Left forelimb (tissue), 1 donor: Measurements from ENCODE around the gene NRG3.
"Not testable (repeated sequence)": the region's sequence is repeated elsewhere in the genome, so short reads cannot be mapped to it uniquely, and the experiment has no call there.

Source experiments
- DNase-seq: peaks from one replicate; pipeline ENCODE4 v3.0.0-alpha.2; 2018; ENCODE audit warnings: low spot score

NRG3 gene

DNA sequence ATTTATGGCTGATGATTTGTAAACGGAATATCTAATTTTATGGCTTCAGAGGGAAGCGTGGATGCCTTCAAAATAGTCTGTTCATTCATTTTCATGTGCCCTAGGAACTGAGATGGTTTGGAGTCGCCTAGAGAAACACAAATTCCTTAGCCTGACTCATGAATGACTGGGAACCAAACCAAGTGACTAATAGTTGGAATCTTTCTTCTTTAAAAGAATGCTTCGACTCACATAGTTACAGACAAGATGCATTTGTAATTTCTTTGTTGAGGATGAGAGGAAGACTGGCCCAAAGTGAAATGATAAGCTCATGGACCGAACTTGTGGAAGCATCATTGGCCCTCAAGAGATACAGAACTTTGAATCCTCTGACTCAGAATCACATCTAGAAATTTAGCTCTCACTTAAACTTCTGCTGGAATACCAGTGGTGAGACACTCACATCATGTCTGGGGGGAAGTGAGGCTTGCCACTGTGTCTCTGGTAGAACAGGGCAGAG is 1107.2 kb downstream of the NRG3 start:
- DNase-seq = no peak

DNA sequence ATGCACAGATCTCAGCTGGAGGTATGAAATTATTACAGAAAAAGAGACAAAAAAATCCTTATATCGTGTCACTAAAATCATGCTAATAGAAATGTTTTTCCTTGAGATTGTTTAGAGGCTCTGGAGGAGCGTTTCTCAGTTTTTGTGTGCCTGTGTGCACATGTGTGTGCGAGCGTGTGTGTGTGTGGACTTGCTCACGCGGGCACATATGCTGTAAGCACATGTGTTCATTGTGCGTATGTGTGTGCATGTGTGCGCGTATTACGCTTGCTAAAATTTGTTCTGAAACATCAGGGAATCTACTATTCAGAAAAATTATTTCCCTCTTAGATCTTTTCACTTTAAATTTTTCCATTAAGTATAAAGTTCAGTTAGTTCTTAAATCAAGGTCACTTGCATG is 1111.2 kb downstream of the NRG3 start:
- no peak for DNase-seq

DNA sequence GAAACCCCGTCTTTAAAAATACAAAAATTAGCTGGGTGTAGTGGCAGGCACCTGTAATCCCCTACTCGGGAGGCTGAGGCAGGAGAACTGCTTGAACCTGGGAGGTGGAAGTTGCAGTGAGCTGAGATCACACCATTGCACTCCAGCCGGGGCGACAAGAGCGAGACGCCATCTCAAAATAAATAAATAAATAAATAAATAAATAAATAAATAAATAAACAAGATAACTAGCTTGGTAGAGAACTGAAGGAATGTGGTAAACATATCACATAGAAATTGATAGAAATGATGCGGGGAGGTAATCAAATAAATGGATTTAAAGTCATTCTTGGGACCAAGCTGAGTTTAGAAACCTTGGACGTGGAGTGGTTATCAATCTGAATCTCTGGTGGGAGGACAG is 1131.5 kb downstream of the NRG3 start:
- DNase-seq = not testable (repeated sequence)

DNA sequence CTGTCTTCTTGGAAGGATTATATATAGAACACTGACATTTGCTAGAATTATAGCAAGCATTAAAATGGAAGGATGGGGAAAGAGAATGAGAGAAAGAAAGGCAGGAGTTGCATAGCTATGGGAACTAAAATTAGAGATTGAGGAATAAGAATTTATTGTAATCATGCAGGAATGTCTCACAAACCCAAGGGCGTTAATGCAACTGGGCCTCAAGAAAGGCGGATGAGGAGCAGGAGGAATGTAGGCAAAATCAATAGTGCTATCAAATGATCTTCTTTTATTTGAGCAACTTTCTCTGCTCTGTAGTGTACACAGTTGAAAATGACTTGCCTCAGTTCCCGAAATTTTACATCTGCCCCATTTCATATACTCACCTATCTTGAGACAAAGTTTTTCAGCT is 1132.5 kb downstream of the NRG3 start:
- DNase-seq = no peak

DNA sequence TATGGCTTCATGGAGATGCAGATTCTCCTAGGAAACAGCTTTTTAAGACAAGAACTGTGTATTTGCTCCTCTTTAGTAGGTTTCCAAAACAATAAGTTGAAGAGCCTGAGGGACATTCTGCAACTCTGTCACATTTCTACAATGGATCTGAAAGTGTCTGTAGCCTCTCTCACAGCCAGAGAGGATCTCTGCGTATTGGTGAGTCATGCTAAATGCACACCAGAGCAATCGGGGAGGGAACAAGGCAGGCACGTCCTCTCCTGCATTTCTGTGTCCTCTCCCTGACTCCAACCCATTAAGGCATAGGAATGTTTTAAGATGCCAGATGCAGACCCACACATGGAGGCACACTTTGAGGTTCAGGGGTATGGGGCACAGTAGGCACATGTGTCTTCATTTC is 1137.9 kb downstream of the NRG3 start:
- no peak for DNase-seq

DNA sequence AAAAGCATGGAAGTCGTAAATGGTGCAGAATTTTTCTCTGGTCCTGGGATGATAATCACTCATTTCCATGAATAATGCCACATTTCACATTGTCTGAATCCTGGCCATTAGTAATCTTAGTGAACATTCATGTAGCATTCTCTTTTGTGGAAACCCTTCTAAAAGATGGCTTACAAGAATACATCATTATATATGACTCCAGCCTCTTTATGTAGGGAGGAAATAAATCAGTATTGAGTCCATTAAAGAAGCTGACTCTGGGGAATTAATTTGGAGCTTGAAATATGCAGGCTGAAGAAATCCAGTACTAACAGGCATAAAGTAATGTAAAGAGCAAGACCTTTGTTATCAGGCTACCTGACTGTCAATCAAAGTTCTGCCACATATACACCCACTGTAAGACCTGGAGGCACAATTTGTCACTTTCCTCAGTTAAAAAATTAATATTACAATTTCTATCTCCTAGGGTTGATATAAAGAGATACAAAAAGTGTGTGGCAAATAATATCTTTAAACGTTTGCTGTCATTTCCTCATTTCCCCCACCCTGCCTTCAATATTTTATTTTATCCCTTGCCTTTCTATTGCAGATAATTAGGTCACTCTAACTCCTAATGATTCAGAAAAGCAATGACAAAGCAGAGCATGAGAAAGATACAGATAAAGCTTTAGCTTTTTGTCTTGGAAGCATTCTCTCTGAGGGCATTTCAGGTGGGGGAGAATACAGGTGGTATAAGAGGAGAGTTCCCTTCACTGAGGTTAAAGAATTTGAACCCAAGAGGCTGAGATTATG is 1142.3 kb downstream of the NRG3 start:
- no peak for DNase-seq

DNA sequence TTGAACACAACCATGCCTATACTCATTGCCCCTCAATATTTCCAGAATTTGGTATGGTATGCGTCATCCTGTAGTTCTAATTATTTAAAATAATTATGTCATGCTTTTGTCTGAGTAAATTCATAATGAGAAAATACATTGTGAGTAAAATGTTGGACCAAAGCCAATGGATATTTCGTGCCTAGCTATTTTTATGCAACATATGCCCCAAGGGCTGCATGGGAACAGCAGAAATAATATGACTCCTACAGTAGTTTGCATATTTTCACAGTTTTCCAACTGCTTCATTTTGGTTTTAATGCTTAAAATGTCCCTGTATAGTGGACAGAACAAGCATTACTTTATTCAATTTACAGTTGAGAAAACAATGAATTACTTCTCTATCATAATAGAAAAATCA is 1148.7 kb downstream of the NRG3 start:
- DNase-seq = no peak
